ENCODE results near the gene DACH1.

DNA sequence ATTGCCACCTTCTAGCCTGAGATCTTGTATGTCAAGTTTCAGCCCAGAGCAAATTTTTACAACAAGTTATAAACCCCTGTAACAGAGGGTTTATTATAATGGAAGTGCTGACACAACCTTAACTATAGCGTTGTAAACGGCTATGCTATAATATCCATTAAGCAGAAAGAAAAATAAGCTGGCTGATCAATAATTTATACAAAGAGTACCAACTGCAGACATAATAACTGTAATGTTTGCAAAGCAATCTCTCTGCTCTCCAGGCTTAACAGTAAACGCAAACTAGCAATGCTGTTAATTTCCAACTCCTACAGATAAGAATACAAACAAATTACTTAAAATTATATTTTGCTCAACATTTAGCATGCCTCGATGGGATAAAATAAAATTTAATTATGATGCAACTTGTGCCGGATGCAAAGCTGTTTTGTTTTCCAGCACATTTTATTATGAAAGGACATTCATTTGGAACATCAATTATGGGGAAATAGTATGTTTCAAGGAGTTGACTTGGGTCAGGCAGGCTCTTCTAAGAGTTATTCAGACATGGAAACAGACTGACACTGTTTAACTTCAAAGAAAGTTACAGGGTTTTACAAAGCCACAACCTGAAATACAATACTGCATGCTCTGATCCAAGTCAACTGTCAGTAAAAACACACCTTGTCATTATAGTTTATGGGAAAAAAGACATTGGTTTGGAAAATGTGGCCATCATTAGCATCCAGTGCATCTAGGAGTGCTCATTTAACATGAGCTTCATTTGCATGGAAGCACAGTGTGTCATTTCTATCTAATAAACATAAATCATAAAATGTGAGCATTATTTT lies 6.6 kb upstream of the DACH1 start:
- TF ChIP-seq, protein P1, sequence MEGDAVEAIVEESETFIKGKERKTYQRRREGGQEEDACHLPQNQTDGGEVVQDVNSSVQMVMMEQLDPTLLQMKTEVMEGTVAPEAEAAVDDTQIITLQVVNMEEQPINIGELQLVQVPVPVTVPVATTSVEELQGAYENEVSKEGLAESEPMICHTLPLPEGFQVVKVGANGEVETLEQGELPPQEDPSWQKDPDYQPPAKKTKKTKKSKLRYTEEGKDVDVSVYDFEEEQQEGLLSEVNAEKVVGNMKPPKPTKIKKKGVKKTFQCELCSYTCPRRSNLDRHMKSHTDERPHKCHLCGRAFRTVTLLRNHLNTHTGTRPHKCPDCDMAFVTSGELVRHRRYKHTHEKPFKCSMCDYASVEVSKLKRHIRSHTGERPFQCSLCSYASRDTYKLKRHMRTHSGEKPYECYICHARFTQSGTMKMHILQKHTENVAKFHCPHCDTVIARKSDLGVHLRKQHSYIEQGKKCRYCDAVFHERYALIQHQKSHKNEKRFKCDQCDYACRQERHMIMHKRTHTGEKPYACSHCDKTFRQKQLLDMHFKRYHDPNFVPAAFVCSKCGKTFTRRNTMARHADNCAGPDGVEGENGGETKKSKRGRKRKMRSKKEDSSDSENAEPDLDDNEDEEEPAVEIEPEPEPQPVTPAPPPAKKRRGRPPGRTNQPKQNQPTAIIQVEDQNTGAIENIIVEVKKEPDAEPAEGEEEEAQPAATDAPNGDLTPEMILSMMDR (conservative IDR thresholded peaks at IDR 0.05), result no peak
- TF ChIP-seq ZFX (IDR thresholded peaks at IDR 0.05), result no peak
